NCI-H226 (cell line): ENCODE results near the gene AKT3.
"Not testable (repeated sequence)": the region's sequence is repeated elsewhere in the genome, so short reads cannot be mapped to it uniquely, and the experiment has no call there.

Experiments used
- DNase-seq: peaks from one replicate; pipeline ENCODE4 v3.0.0-alpha.2; 2015

The AKT3 gene

GRCh38 chr1:243772361-243773050 lies 77.5 kb downstream of the AKT3 start:
- not testable (repeated sequence) for DNase-seq

- no peak for DNase-seq
These were observed 79.2 kb downstream of the AKT3 start for GRCh38 chr1:243770860-243771259.

GRCh38 chr1:243765676-243766075 lies 84.4 kb downstream of the AKT3 start:
- no peak for DNase-seq

- no peak for DNase-seq
These were observed 86.2 kb downstream of the AKT3 start for GRCh38 chr1:243763806-243764205.

GRCh38 chr1:243758647-243759046 lies 91.4 kb downstream of the AKT3 start:
- DNase-seq, result no peak

- DNase-seq, result no peak
These were observed 93.5 kb downstream of the AKT3 start for GRCh38 chr1:243756529-243756928.

GRCh38 chr1:243754348-243754747 lies 95.7 kb downstream of the AKT3 start:
- DNase-seq, result no peak

GRCh38 chr1:243751506-243751905 lies 98.5 kb downstream of the AKT3 start:
- DNase-seq, result no peak

- peak; percentile 63 for DNase-seq
These were observed 101.2 kb downstream of the AKT3 start for GRCh38 chr1:243748706-243749283.

- no peak for DNase-seq
These were observed 101.8 kb downstream of the AKT3 start for GRCh38 chr1:243748227-243748626.

GRCh38 chr1:243746751-243747150 lies 103.3 kb downstream of the AKT3 start:
- no peak for DNase-seq

GRCh38 chr1:243745356-243745755 lies 104.7 kb downstream of the AKT3 start:
- no peak for DNase-seq

GRCh38 chr1:243742819-243743218 lies 107.2 kb downstream of the AKT3 start:
- peak; percentile 89 for DNase-seq

GRCh38 chr1:243740255-243740999 lies 109.6 kb downstream of the AKT3 start:
- DNase-seq, result no peak

GRCh38 chr1:243739335-243740003 lies 110.6 kb downstream of the AKT3 start:
- DNase-seq, result no peak

GRCh38 chr1:243738020-243738419 lies 112.0 kb downstream of the AKT3 start:
- no peak for DNase-seq

- no peak for DNase-seq
These were observed 114.6 kb downstream of the AKT3 start for GRCh38 chr1:243735457-243735856.

- no peak for DNase-seq
These were observed 115.7 kb downstream of the AKT3 start for GRCh38 chr1:243734308-243734695.

GRCh38 chr1:243733670-243734307 lies 116.3 kb downstream of the AKT3 start:
- DNase-seq, result no peak

- no peak for DNase-seq
These were observed 117.4 kb downstream of the AKT3 start for GRCh38 chr1:243732637-243733036.

- no peak for DNase-seq
These were observed 117.9 kb downstream of the AKT3 start for GRCh38 chr1:243731974-243732625.

GRCh38 chr1:243731301-243731891 lies 118.6 kb downstream of the AKT3 start:
- DNase-seq, result peak; percentile 20
